H1 (cell line): Measurements from ENCODE around the gene LEMD1. TPM values are rescaled to one million over a fixed set of nuclear protein-coding genes. Genes with fewer than 3 reads are reported as not detected.

ENCODE experiments used
- CTCF ChIA-PET: fragments of 300-600 bp; sonication (Branson Sonifier 250); formaldehyde crosslinking; loops from one replicate; lab custom pipeline; 2021; ENCODE audit not compliant: partially characterized antibody; lab: Charles Lee
- POLR2A ChIA-PET: fragments of 300-600 bp; sonication (Branson Sonifier 250); formaldehyde crosslinking; loops from one replicate; lab custom pipeline; 2021; ENCODE audit warnings: inconsistent platforms; ENCODE audit not compliant: partially characterized antibody; lab: Charles Lee
- DNase-seq, 2 experiments: peaks; one replicate each; pipeline versions ENCODE4 v3.0.0 to v3.0.0-alpha.2; 2010 to 2022; ENCODE audit warnings: low spot score in 2 of 2, low read depth in 1 of 2, mixed read lengths in 1 of 2
- FAIRE-seq: peaks from 2 replicates; lab custom pipeline; 2011; peaks lifted over from hg19 to GRCh38; lab: Jason Lieb, UNC
- H2AFZ ChIP-seq: 2 replicates; pipeline ENCODE4 v1.8.1; 2012; ENCODE audit warnings: low read length, inconsistent platforms
- H2AK5ac ChIP-seq: 2 replicates; pipeline ENCODE4 v1.6.1; 2013; ENCODE audit warnings: low read depth, low read length
- H2BK120ac ChIP-seq: replicated peaks from 2 replicates; pipeline ENCODE3; 2013; ENCODE audit warnings: low read depth, low read length, inconsistent platforms
- H2BK12ac ChIP-seq: 2 replicates; pipeline ENCODE4 v1.6.1; 2013; ENCODE audit warnings: low read depth, low read length
- H2BK15ac ChIP-seq: 2 replicates; pipeline ENCODE4 v1.6.1; 2013; ENCODE audit warnings: low read length
- H2BK20ac ChIP-seq: 2 replicates; pipeline ENCODE4 v1.6.1; 2013; ENCODE audit warnings: low read length
- H2BK5ac ChIP-seq: 2 replicates; pipeline ENCODE4 v1.6.1; 2013; ENCODE audit warnings: low read depth, low read length
- H3K14ac ChIP-seq: 2 replicates; pipeline ENCODE4 v1.6.1; 2013; ENCODE audit warnings: inconsistent platforms; ENCODE audit not compliant: insufficient read length
- H3K18ac ChIP-seq: 2 replicates; pipeline ENCODE4 v1.6.1; 2013; ENCODE audit warnings: low read length; ENCODE audit errors: extremely low read depth
- H3K23ac ChIP-seq: 2 replicates; pipeline ENCODE4 v1.6.1; 2013; ENCODE audit warnings: inconsistent platforms; ENCODE audit not compliant: insufficient read length
- H3K23me2 ChIP-seq: 2 replicates; pipeline ENCODE4 v1.6.1; 2013; ENCODE audit warnings: low read depth, low read length
- H3K27ac ChIP-seq: 2 replicates; pipeline ENCODE4 v1.6.1; 2011; ENCODE audit warnings: low read depth, low read length, inconsistent platforms
- H3K27me3 ChIP-seq, 4 experiments: replicated peaks in 1 of 4; 1 replicate in 1 of 4; 2 replicates in 3 of 4; pipeline versions ENCODE4 v1.6.1 to v1.8.1; 2011 to 2013; ENCODE audit warnings: low read length in 3 of 4, mild to moderate bottlenecking in 3 of 4, inconsistent platforms in 2 of 4, mixed read lengths in 2 of 4, moderate library complexity in 1 of 4; ENCODE audit not compliant: control insufficient read depth in 3 of 4, insufficient read depth in 3 of 4; ENCODE audit errors: extremely low read depth in 1 of 4
- H3K36me3 ChIP-seq, 4 experiments: 2 replicates each; pipeline versions ENCODE4 v1.6.1 to v1.8.1; 2011 to 2013; ENCODE audit warnings: mild to moderate bottlenecking in 4 of 4, low read length in 3 of 4, moderate library complexity in 2 of 4, control low read depth in 1 of 4, inconsistent platforms in 1 of 4; ENCODE audit not compliant: insufficient read depth in 4 of 4, control insufficient read depth in 2 of 4
- H3K4ac ChIP-seq: replicated peaks from 2 replicates; pipeline ENCODE3; 2013; ENCODE audit warnings: low read length, low read depth, mixed read lengths, inconsistent platforms; ENCODE audit not compliant: insufficient read length
- H3K4me1 ChIP-seq, 4 experiments: replicated peaks in 1 of 4; 1 replicate in 1 of 4; 2 replicates in 3 of 4; pipeline versions ENCODE4 v1.6.1 to v1.8.1; 2011 to 2013; ENCODE audit warnings: low read length in 3 of 4, inconsistent platforms in 2 of 4, mixed read lengths in 1 of 4; ENCODE audit not compliant: insufficient read depth in 4 of 4, control insufficient read depth in 3 of 4
- H3K4me2 ChIP-seq, 2 experiments: 2 replicates each; pipeline versions ENCODE4 v1.6.1 to v1.8.1; 2011 to 2013; ENCODE audit warnings: low read depth in 2 of 2, low read length in 2 of 2, control low read depth in 1 of 2, inconsistent platforms in 1 of 2, mild to moderate bottlenecking in 1 of 2; ENCODE audit not compliant: insufficient read depth in 1 of 2
- H3K4me3 ChIP-seq, 4 experiments: fragments of 200-600, 300-600 bp in 1 of 4; sonication (generic), shearing (Covaris generic), sonication (Bioruptor Twin) in 1 of 4; 2 replicates each; pipeline versions ENCODE4 v1.5.1 to v1.8.1; 2011 to 2016; ENCODE audit warnings: low read length in 4 of 4, low read depth in 3 of 4, control low read depth in 2 of 4, inconsistent platforms in 2 of 4, mild to moderate bottlenecking in 2 of 4, mixed read lengths in 1 of 4, moderate library complexity in 1 of 4; ENCODE audit not compliant: insufficient read depth in 2 of 4; ENCODE audit errors: extremely low read depth in 1 of 4
- H3K56ac ChIP-seq: replicated peaks from 2 replicates; pipeline ENCODE3; 2013; ENCODE audit warnings: low read depth, mild to moderate bottlenecking, mixed read lengths, low read length, inconsistent platforms; ENCODE audit not compliant: insufficient read length
- H3K79me1 ChIP-seq: 2 replicates; pipeline ENCODE4 v1.6.1; 2013; ENCODE audit warnings: low read depth, low read length, control low read depth
- H3K79me2 ChIP-seq, 2 experiments: 2 replicates each; pipeline versions ENCODE4 v1.6.1 to v1.8.1; 2012 to 2013; ENCODE audit warnings: low read length in 2 of 2, mild to moderate bottlenecking in 2 of 2, inconsistent platforms in 1 of 2; ENCODE audit not compliant: insufficient read depth in 2 of 2, control insufficient read depth in 1 of 2
- H3K9ac ChIP-seq, 4 experiments: replicated peaks in 1 of 4; 1 replicate in 1 of 4; 2 replicates in 3 of 4; pipeline versions ENCODE4 v1.6.1 to v1.8.1; 2011 to 2013; ENCODE audit warnings: low read depth in 3 of 4, low read length in 3 of 4, control low read depth in 2 of 4, mild to moderate bottlenecking in 2 of 4, moderate library complexity in 2 of 4, inconsistent platforms in 1 of 4; ENCODE audit errors: extremely low read depth in 1 of 4
- H3K9me3 ChIP-seq, 2 experiments: 2 replicates each; pipeline versions ENCODE4 v1.6.1 to v1.8.1; 2012 to 2013; ENCODE audit warnings: mild to moderate bottlenecking in 2 of 2, moderate library complexity in 2 of 2, control low read depth in 1 of 2, inconsistent platforms in 1 of 2, low read depth in 1 of 2, low read length in 1 of 2, mixed read lengths in 1 of 2; ENCODE audit not compliant: insufficient read depth in 2 of 2
- H4K20me1 ChIP-seq, 2 experiments: replicated peaks in 1 of 2; 2 replicates each; pipeline versions ENCODE3 to v1.8.1; 2011 to 2013; ENCODE audit warnings: inconsistent platforms in 2 of 2, low read length in 2 of 2, mild to moderate bottlenecking in 1 of 2; ENCODE audit not compliant: insufficient read depth in 2 of 2, control insufficient read depth in 1 of 2
- H4K5ac ChIP-seq: 2 replicates; pipeline ENCODE4 v1.6.1; 2013; ENCODE audit warnings: low read length, low read depth, mixed read lengths, inconsistent platforms; ENCODE audit not compliant: insufficient read length
- H4K8ac ChIP-seq: 2 replicates; pipeline ENCODE4 v1.8.0; 2013; ENCODE audit warnings: mild to moderate bottlenecking, moderate library complexity, low read length, inconsistent platforms; ENCODE audit not compliant: insufficient read depth; ENCODE audit errors: extremely low read depth
- H4K91ac ChIP-seq: replicated peaks from 2 replicates; pipeline ENCODE3; 2013; ENCODE audit warnings: low read length, mixed read lengths, inconsistent platforms; ENCODE audit not compliant: insufficient read length
- E2F6 ChIP-seq: IDR thresholded peaks from 2 replicates; pipeline ENCODE4 v1.6.1; 2012; ENCODE audit warnings: inconsistent platforms
- POLR2AphosphoS5 ChIP-seq: IDR thresholded peaks from 2 replicates; pipeline ENCODE4 v1.6.1; 2011; ENCODE audit warnings: low read depth, low read length
- WGBS, 2 experiments: shearing (Covaris generic) in 1 of 2; methylation state at CpG; one replicate each; pipeline versions ENCODE4 v1.1.6 to v1.1.7; 2013 to 2015; ENCODE audit warnings: low lambda C conversion rate in 2 of 2, mixed read lengths in 2 of 2, inconsistent platforms in 1 of 2, low coverage in 1 of 2, missing lambda C conversion rate in 1 of 2; ENCODE audit not compliant: insufficient replicate concordance in 2 of 2, insufficient coverage in 1 of 2, insufficient read length in 1 of 2; ENCODE audit errors: extremely low coverage in 1 of 2, missing lambda C conversion rate in 1 of 2; 5-methylcytosine and 5-hydroxymethylcytosine counted together
- polyA plus RNA-seq, 7 experiments: library from polyadenylated mRNA; depleted of rRNA in 3 of 7; stranded (reverse) in 5 of 7; unstranded in 2 of 7; fragments of >200 nt in 5 of 7; fragments of 200-250 nt in 2 of 7; gene quantifications; 1 replicate in 5 of 7; 2 replicates in 1 of 7; 4 replicates in 1 of 7; pipeline versions ENCODE4 v1.2.1 to v1.2.3, GENCODE V29; 2011 to 2013; ENCODE audit warnings: missing spikeins in 2 of 7, mixed read lengths in 2 of 7
- total RNA-seq: library from RNA; stranded (reverse); fragmentation: NEBNext Ultra II Directional; extraction: Animal tissue kit (Norgen Biotek cat#: 25700); gene quantifications from 2 replicates; pipeline ENCODE4 v1.2.1, GENCODE V29; 2021

The LEMD1 gene
- total and polyA plus RNA-seq, 2 of the 8 experiments (the other 6 are each of a cell fraction or from before 2014, with no cell fraction given), result 10.0 to 10.5 TPM

GRCh38 chr1:205441318-205441633 lies 19.4 kb upstream of the LEMD1 start:
- Histone ChIP-seq H3K4ac (no peak overlapping the region), H3K23me2 (0 out of 2 replicates have a peak, but pooled peaks cover 2% of the 10 kb centered on the region), H3K9ac (no peak overlapping the region), H4K91ac (no peak overlapping the region), H3K36me3 (peaks cover 0 to 3% (median 0%) of the 10 kb centered on the region in 4 experiments; a peak in 2 of 8 replicates), H2AFZ (no peak overlapping the region), H3K4me3 (no peak overlapping the region; a peak in 1 of 8 replicates), H3K79me2 (no peaks in the 10 kb centered on the region), H3K56ac (no peak overlapping the region), H2BK12ac (peak overlapping the region; percentile 93; the same call in 1 of the 2 replicates), H3K14ac (no peak overlapping the region), H3K18ac (0 out of 2 replicates have a peak overlapping the region, but pooled peaks have one; percentile 65), H2AK5ac (no peak overlapping the region), H3K27ac (no peak overlapping the region), H2BK20ac (no peak overlapping the region), H4K20me1 (peaks cover 0 to 2% of the 10 kb centered on the region in 2 experiments), H3K4me2 (peak overlapping the region; percentile 25 to 36; a peak in 1 of 4 replicates), H2BK5ac (no peak overlapping the region), H4K5ac (no peak overlapping the region), H3K23ac (no peak overlapping the region), H2BK120ac (no peak overlapping the region), H3K27me3 (peaks cover 0 to 7% (median 2%) of the 10 kb centered on the region in 4 experiments; a peak in 1 of 7 replicates), H2BK15ac (peak overlapping the region; percentile 53; the same call in 1 of the 2 replicates), H4K8ac (no peak overlapping the region), H3K9me3 (no peaks in the 10 kb centered on the region), H3K4me1 (peaks cover 45 to 71% (median 59%) of the 10 kb centered on the region in 4 experiments), H3K79me1 (peaks cover 2% of the 10 kb centered on the region; the same call in 1 of the 2 replicates)
- WGBS, 2 experiments, result 70% methylated on average over 5 of the region's 6 CpGs; no CpG with 5 or more reads in 1 of the 2 experiments
- peak; percentile 0; the same call in 1 of the 2 replicates for TF ChIP-seq POLR2AphosphoS5
- TF ChIP-seq E2F6, result no peak
- ChIA-PET POLR2A (interaction anchor here (0.7 to 13.3 kb wide), 8 partner anchors 9 to 90 kb away, joined by 3 to 220 read pairs (median 4); partner anchors contain the start of gene BLACAT1), CTCF (interaction anchor here (0.8 to 30.2 kb wide), 14 partner anchors 12 to 217 kb away, joined by 3 to 767 read pairs (median 4); partner anchors contain the start of genes BLACAT1 and LEMD1)
- FAIRE-seq, result no peak
- DNase-seq, result no peak
